ENCODE measurements around the gene TMEM178B.

GRCh38 chr7:141495057-141495456 is 421.2 kb downstream of the TMEM178B start:
- no peak for TF ChIP-seq CTCF (IDR thresholded peaks at IDR 0.05)
- TF ChIP-seq POLR2AphosphoS5 (IDR thresholded peaks at IDR 0.05; ENCODE audit: low read depth, low read length): no peak
- TF ChIP-seq, protein P1, sequence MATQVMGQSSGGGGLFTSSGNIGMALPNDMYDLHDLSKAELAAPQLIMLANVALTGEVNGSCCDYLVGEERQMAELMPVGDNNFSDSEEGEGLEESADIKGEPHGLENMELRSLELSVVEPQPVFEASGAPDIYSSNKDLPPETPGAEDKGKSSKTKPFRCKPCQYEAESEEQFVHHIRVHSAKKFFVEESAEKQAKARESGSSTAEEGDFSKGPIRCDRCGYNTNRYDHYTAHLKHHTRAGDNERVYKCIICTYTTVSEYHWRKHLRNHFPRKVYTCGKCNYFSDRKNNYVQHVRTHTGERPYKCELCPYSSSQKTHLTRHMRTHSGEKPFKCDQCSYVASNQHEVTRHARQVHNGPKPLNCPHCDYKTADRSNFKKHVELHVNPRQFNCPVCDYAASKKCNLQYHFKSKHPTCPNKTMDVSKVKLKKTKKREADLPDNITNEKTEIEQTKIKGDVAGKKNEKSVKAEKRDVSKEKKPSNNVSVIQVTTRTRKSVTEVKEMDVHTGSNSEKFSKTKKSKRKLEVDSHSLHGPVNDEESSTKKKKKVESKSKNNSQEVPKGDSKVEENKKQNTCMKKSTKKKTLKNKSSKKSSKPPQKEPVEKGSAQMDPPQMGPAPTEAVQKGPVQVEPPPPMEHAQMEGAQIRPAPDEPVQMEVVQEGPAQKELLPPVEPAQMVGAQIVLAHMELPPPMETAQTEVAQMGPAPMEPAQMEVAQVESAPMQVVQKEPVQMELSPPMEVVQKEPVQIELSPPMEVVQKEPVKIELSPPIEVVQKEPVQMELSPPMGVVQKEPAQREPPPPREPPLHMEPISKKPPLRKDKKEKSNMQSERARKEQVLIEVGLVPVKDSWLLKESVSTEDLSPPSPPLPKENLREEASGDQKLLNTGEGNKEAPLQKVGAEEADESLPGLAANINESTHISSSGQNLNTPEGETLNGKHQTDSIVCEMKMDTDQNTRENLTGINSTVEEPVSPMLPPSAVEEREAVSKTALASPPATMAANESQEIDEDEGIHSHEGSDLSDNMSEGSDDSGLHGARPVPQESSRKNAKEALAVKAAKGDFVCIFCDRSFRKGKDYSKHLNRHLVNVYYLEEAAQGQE (IDR thresholded peaks at IDR 0.05; ENCODE audit: insufficient read depth in 1 of 2, low read depth in 2 of 2, low read length in 1 of 2): no peak
- TF ChIP-seq TCF7L2 (IDR thresholded peaks at IDR 0.05; ENCODE audit: low read depth, low read length): no peak

Measured in Panc1 (cell line).